ENCODE results near the gene GARIN3. TPM values are rescaled to one million over a fixed set of nuclear protein-coding genes. Genes with fewer than 3 reads are reported as not detected.

The GARIN3 gene
- total and polyA plus RNA-seq, 2 donors (not counting 3 experiments of a cell fraction or from before 2014, with no cell fraction given), result not detected

DNA sequence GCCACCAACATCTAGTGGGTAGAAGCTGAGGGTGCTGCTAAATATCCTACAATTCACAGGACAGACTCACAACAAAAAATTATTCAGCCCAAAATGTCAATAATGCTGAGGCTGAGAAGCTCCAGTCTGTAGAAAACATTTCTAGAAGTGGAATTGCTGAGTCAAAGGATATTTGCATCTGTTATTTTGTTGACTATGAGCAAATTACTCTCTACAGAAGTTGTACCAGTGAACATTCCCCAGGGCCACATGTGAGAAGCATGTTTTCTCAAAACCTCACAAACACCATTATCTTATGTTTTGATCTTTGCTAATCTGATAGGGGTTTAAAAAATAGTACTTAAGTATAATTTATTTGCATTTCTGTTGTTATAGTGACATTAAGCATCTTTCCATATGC is 30.0 kb upstream of the GARIN3 start:
- no peak overlapping the region for H3K4me2 ChIP-seq (ENCODE audit: insufficient read depth, low read length)
- FAIRE-seq, result no peak
- dilution Hi-C loops (cut with MboI; ENCODE audit: extremely low pct_ligation_motif_present, low sequenced_read_pairs), result no loop called here

More for the DNA sequence above, 30.0 kb upstream of the GARIN3 start:
- Histone ChIP-seq H3K4me3 (replicated peaks in 1 of 3; ENCODE audit: insufficient read depth in 1 of 3, low read depth in 1 of 3, low read length in 3 of 3) (no peak overlapping the region), H3K9ac (replicated peaks; ENCODE audit: extremely low read depth, insufficient read depth, low read length) (no peak overlapping the region), H3K27ac (ENCODE audit: insufficient read depth, low read depth, low read length) (no peak overlapping the region), H3K36me3 (ENCODE audit: control insufficient read depth in 2 of 2, extremely low read depth in 1 of 2, insufficient read depth in 2 of 2, low read length in 2 of 2) (no peaks in the 10 kb centered on the region), H3K27me3 (ENCODE audit: control insufficient read depth in 2 of 2, insufficient read depth in 2 of 2, low read length in 2 of 2) (no peaks in the 10 kb centered on the region), H3K9me3 (replicated peaks; ENCODE audit: control insufficient read depth, insufficient read depth, low read length) (no peaks in the 10 kb centered on the region), H3K79me2 (ENCODE audit: control insufficient read depth, insufficient read depth, low read length) (no peaks in the 10 kb centered on the region), H3K9me1 (replicated peaks; ENCODE audit: control insufficient read depth, extremely low read depth, insufficient read depth, low read length) (no peaks in the 10 kb centered on the region), H2AFZ (ENCODE audit: low read depth, low read length) (no peak overlapping the region), H3K4me1 (ENCODE audit: control insufficient read depth, extremely low read depth, insufficient read depth, low read length) (no peaks in the 10 kb centered on the region), H4K20me1 (replicated peaks; ENCODE audit: control insufficient read depth, extremely low read depth, insufficient read depth, low read length) (no peaks in the 10 kb centered on the region)
- DNase-seq (ENCODE audit: low read depth, low spot score), result no peak
- intact Hi-C loops (cut with micrococcal nuclease), result no loop called here
- ChIA-PET POLR2A (no interaction called here), CTCF (no interaction called here)
- TF ChIP-seq POLR2AphosphoS5 (IDR thresholded peaks at IDR 0.05; ENCODE audit: insufficient read depth, low read depth, low read length) (no peak), POLR2A (IDR thresholded peaks at IDR 0.05; ENCODE audit: low read depth, low read length) (no peak), JUN (IDR thresholded peaks at IDR 0.05; ENCODE audit: borderline replicate concordance, insufficient read depth, insufficient read length, low read depth) (no peak), GATA2 (IDR thresholded peaks at IDR 0.05; ENCODE audit: insufficient read depth, insufficient read length, low read depth, low read length) (no peak), EZH2 (IDR thresholded peaks at IDR 0.05; ENCODE audit: borderline replicate concordance, low read depth, low read length, severe bottlenecking) (no peak), FOS (IDR thresholded peaks at IDR 0.05; ENCODE audit: borderline replicate concordance, insufficient read depth, low read length) (no peak), MYC (IDR thresholded peaks at IDR 0.05; ENCODE audit: low read depth, low read length) (no peak), CTCF (IDR thresholded peaks at IDR 0.05; ENCODE audit: extremely low read depth in 1 of 2, insufficient read depth in 1 of 2, low read depth in 1 of 2, low read length in 2 of 2) (no peak)
- TF ChIP-seq, protein P1, sequence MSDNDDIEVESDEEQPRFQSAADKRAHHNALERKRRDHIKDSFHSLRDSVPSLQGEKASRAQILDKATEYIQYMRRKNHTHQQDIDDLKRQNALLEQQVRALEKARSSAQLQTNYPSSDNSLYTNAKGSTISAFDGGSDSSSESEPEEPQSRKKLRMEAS (IDR thresholded peaks at IDR 0.05; ENCODE audit: insufficient read depth, insufficient read length), result no peak
- no TSS peak for BruUV-seq (replicated peaks)
